Daoy (cell line): ENCODE results near the gene SHLD1. TPM values are rescaled to one million over a fixed set of nuclear protein-coding genes. Genes with fewer than 3 reads are reported as not detected.

ENCODE experiments used
- DNase-seq: peaks from one replicate; pipeline ENCODE4 v3.0.0-alpha.2; 2015; ENCODE audit warnings: low read depth
- total RNA-seq: library from RNA; depleted of rRNA; stranded (reverse); fragments of >200 nt; shearing (Covaris generic); gene quantifications from 2 replicates; pipeline ENCODE4 v1.2.3, GENCODE V29; 2014; rRNA removed

The SHLD1 gene
- total RNA-seq, 1 experiment from 2014 or later: 3.0 TPM

DNA sequence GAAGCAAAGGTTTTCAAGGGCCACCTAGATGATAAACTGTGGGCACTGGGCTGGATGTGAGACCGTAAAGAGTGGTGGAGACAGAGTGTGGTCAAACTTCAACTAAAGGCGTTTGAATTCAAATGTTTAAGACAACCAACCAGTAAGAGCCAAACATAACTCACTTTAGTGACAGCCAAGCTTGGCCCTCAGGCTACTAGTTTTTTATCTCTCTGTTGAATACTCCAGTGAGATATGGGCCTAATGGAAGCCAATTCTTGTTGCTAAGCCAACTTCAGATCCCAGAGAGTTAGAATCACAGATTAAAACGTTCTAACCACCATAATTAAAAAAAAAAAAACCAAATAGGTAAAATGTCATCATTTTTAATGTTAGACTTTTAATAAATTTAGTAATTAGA is 142.9 kb downstream of the SHLD1 start:
- no peak for DNase-seq

DNA sequence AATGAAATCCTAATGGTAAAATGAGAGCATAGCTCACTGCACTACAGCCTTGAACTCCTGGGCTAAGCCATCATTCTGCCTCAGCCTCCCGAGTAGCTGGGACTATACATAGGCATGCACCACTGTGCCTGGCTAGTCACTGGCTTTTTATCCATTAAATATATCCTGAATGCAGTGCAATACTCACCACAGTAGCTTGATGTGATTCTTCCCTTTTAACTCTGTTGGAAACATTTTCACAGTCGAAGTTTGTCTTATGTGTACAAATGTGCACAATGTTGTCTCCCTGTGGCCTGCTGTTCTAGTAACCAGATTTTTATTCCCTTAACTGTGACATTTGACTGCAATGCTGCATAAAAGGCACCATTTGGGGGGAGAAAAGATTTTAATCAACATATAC is 143.4 kb downstream of the SHLD1 start:
- DNase-seq: no peak

DNA sequence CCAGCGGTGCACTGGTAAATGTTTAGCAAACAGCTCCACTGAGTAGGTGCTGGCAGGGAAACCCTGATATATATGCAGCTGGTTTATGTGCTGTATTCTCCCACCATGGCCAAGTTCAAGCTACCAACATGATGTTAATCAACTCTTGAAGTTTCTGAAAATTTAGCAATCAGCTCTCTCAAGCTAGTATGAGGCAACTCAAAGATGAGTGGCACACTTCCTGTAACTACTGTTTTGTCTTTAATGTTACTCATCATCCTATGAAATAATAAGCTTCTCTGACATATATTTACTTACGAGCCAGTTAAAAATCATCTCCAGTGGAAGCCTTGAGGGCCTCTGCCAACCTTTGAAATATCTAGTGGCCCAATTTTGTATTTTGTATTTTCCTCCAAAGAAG is 145.4 kb downstream of the SHLD1 start:
- DNase-seq: no peak

DNA sequence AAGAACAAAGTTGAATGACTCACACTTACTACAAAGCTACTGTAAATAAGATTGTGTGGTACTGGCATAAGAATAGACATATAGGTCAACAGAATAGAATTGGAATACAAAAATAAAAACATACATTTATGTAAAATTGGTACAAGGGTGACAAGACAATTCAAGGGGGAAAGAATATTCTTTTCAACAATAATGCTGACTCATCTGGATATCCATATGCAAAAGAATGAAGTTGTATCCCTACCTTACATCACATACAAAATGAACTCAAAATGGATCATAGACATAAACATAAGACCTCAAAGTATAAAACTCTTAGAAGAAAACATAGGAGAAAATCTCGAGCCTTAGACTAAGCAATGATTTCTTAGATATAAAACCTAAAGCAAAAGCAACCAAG is 149.2 kb downstream of the SHLD1 start:
- no peak for DNase-seq

DNA sequence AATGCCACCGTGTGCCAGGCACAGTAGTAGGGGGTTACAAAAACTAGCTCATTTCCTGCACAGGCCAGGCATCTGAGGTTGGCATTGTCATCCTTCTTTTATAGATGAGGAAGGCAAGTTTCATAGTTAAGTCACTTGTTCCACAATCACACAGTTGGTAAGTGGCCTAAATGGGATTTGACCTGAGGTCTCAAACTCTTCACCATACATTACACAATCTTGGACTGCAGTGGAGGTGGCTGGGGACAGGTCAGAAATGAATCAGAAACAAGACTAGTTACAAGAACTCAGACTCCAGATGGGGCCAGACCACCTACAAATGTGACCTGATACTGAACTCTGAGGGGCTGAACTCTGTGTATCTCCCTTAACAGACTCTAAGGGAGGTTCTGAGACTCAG is 150.7 kb downstream of the SHLD1 start:
- no peak for DNase-seq

DNA sequence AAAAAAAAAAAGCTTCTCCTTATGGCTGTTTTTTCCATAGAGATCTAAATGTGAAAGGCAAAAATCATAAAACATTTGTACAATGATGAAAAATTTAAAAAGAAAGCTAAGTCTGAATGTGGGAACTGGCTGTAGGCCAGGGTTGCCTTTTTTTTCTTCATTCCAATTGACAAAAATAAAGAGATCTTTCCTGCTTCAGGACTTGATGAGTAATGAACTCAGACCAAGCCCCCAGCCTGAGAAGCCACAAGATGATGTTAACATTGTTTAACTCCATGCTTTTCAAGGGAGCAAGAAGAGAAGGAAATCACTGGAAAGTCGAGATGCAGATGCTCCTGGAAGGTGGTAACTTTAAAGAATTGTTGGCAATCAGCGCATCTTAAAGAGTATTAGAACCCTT is 158.8 kb downstream of the SHLD1 start:
- no peak for DNase-seq

DNA sequence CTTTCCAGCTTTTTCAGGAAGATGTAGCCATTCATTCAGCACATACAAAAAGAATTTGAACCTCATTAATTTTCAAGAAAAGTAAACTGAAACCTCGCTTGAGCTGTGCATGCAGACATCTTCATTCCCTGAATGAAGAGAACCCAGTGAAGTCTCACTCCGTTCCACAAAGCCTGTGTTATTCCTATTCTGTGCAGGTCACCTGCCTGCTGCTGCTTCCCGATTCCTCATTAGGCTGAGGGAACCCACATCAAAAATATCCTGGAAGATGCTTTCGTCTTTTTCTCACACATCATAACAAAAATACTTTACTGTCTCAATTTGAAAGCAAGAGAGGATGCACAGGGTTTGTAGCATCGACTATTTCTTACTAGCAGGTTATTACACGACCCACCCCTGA is 160.0 kb downstream of the SHLD1 start:
- no peak for DNase-seq

DNA sequence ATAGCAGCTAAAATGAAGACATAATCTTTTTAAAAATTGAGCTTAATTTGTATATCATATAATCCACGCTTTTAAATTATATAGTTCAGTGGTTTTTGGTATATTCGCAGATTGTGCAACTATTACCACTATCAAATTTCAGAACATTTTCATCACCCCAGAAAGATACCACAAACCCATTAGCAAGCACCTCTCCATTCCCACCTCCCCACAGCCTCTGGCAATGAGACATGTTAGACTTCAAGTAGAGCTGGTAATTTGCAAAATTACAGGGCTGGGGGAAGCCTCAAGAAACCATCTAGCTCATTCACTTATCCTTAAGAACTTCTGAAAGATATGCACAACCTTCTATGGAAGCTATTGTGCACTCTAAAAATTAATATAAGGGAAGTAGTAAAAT is 163.0 kb downstream of the SHLD1 start:
- peak; percentile 17 for DNase-seq

Other genes starting within 250 kb of the SHLD1 start
- gene GPCPD1, start 139.4 kb upstream of the SHLD1 start, total RNA-seq: 9.8 and 16.6 TPM in 2 replicates
- 0.42 and 1.5 TPM in 2 replicates for gene CHGB, start 161.1 kb downstream of the SHLD1 start, total RNA-seq
- gene TRMT6, start 200.1 kb downstream of the SHLD1 start, total RNA-seq: 23.4 and 28.9 TPM in 2 replicates
- 38.0 and 43.8 TPM in 2 replicates for gene MCM8, start 200.3 kb downstream of the SHLD1 start, total RNA-seq